ENCODE measurements around the gene KNSTRN.

The KNSTRN gene

GRCh38 chr15:40346579-40347558 is 35.7 kb upstream of the KNSTRN start:
- Histone ChIP-seq H4K20me1 (ENCODE audit: insufficient read depth, low read length) (no peaks in the 10 kb centered on the region), H3K79me2 (ENCODE audit: insufficient read depth, low read length) (no peaks in the 10 kb centered on the region), H3K27me3 (ENCODE audit: insufficient read depth, low read length, poor library complexity) (no peaks in the 10 kb centered on the region), H2AFZ (ENCODE audit: low read depth, low read length) (no peak overlapping the region), H3K36me3 (ENCODE audit: insufficient read depth, low read length) (no peaks in the 10 kb centered on the region), H3K27ac (ENCODE audit: low read length) (no peak overlapping the region), H3K9me3 (ENCODE audit: insufficient read depth, low read length, severe bottlenecking) (no peaks in the 10 kb centered on the region), H3K4me1 (ENCODE audit: insufficient read depth, low read length) (peaks cover 3% of the 10 kb centered on the region; the same call in 1 of the 2 replicates), H3K9ac (ENCODE audit: low read depth, low read length) (no peak overlapping the region), H3K4me2 (ENCODE audit: insufficient read depth, low read length) (no peak overlapping the region), H3K4me3 (ENCODE audit: low read depth in 1 of 2, low read length in 2 of 2) (no peak overlapping the region)
- ATAC-seq (ENCODE audit: insufficient read depth, low read depth), result no peak
- no peak for DNase-seq
- TF ChIP-seq CTCF (IDR thresholded peaks at IDR 0.05; ENCODE audit: borderline replicate concordance, extremely low read depth, low read length, poor library complexity, severe bottlenecking), result no peak

- no peak overlapping the region for H3K4me3 ChIP-seq (ENCODE audit: low read depth in 1 of 2, low read length in 2 of 2)
- no peaks in the 10 kb centered on the region for H3K79me2 ChIP-seq (ENCODE audit: insufficient read depth, low read length)
- no peak overlapping the region for H2AFZ ChIP-seq (ENCODE audit: low read depth, low read length)
- DNase-seq, result no peak
- H4K20me1 ChIP-seq (ENCODE audit: insufficient read depth, low read length), result no peaks in the 10 kb centered on the region
- H3K4me2 ChIP-seq (ENCODE audit: insufficient read depth, low read length), result no peak overlapping the region
- no peak overlapping the region for H3K9ac ChIP-seq (ENCODE audit: low read depth, low read length)
- H3K27ac ChIP-seq (ENCODE audit: low read length), result no peak overlapping the region
- H3K36me3 ChIP-seq (ENCODE audit: insufficient read depth, low read length), result no peaks in the 10 kb centered on the region
- ATAC-seq (ENCODE audit: insufficient read depth, low read depth), result no peak
- peaks cover 3% of the 10 kb centered on the region; the same call in 1 of the 2 replicates for H3K4me1 ChIP-seq (ENCODE audit: insufficient read depth, low read length)
- TF ChIP-seq EZH2 (IDR thresholded peaks at IDR 0.05; ENCODE audit: borderline replicate concordance, low read depth, low read length, severe bottlenecking) (no peak), CTCF (IDR thresholded peaks at IDR 0.05; ENCODE audit: borderline replicate concordance, extremely low read depth, low read length, poor library complexity, severe bottlenecking) (no peak)
- no peaks in the 10 kb centered on the region for H3K27me3 ChIP-seq (ENCODE audit: insufficient read depth, low read length, poor library complexity)
- H3K9me3 ChIP-seq (ENCODE audit: insufficient read depth, low read length, severe bottlenecking), result no peaks in the 10 kb centered on the region
Observed at GRCh38 chr15:40347559-40348473, 34.7 kb upstream of the KNSTRN start.

GRCh38 chr15:40348474-40348870 is 34.0 kb upstream of the KNSTRN start:
- no peaks in the 10 kb centered on the region for H3K27me3 ChIP-seq (ENCODE audit: insufficient read depth, low read length, poor library complexity)
- H3K36me3 ChIP-seq (ENCODE audit: insufficient read depth, low read length), result no peaks in the 10 kb centered on the region
- H2AFZ ChIP-seq (ENCODE audit: low read depth, low read length), result no peak overlapping the region
- H3K4me2 ChIP-seq (ENCODE audit: insufficient read depth, low read length), result no peak overlapping the region
- H3K27ac ChIP-seq (ENCODE audit: low read length), result no peak overlapping the region
- TF ChIP-seq CTCF (IDR thresholded peaks at IDR 0.05; ENCODE audit: borderline replicate concordance, extremely low read depth, low read length, poor library complexity, severe bottlenecking) (no peak), EZH2 (IDR thresholded peaks at IDR 0.05; ENCODE audit: borderline replicate concordance, low read depth, low read length, severe bottlenecking) (no peak)
- H3K9me3 ChIP-seq (ENCODE audit: insufficient read depth, low read length, severe bottlenecking), result no peaks in the 10 kb centered on the region
- ATAC-seq (ENCODE audit: insufficient read depth, low read depth) (no peak), DNase-seq (no peak)
- no peak overlapping the region for H3K4me3 ChIP-seq (ENCODE audit: low read depth in 1 of 2, low read length in 2 of 2)
- no peaks in the 10 kb centered on the region for H3K79me2 ChIP-seq (ENCODE audit: insufficient read depth, low read length)
- no peak overlapping the region for H3K9ac ChIP-seq (ENCODE audit: low read depth, low read length)
- peaks cover 3% of the 10 kb centered on the region; the same call in 1 of the 2 replicates for H3K4me1 ChIP-seq (ENCODE audit: insufficient read depth, low read length)
- H4K20me1 ChIP-seq (ENCODE audit: insufficient read depth, low read length), result no peaks in the 10 kb centered on the region

Measured in DND-41 (cell line).